NCI-H345 treated with DMSO at 0.1 percent for 48 hours (cell line): ENCODE results near the gene DNAI4.

Source experiments
- DNase-seq: peaks from one replicate; lab custom pipeline; 2025; ENCODE audit not compliant: unreplicated experiment; lab: John Stamatoyannopoulos, UW

DNAI4 gene

GRCh38 chr1:66770240-66770639 lies 154.4 kb downstream of the DNAI4 start:
- no peak for DNase-seq

GRCh38 chr1:66769512-66770229 lies 155.0 kb downstream of the DNAI4 start:
- DNase-seq: no peak

GRCh38 chr1:66768965-66769364 lies 155.7 kb downstream of the DNAI4 start:
- DNase-seq: no peak

GRCh38 chr1:66767626-66768025 lies 157.0 kb downstream of the DNAI4 start:
- DNase-seq: no peak

GRCh38 chr1:66764994-66765578 lies 159.6 kb downstream of the DNAI4 start:
- peak; percentile 36 for DNase-seq
